Measurements from ENCODE around the gene FAAH.

The FAAH gene

GRCh38 chr1:46432781-46433327 is 38.7 kb downstream of the FAAH start:
- TF ChIP-seq POLR2A (IDR thresholded peaks at IDR 0.05; ENCODE audit: extremely low read depth, insufficient read length), result no peak
- no peak for TF ChIP-seq CTCF (IDR thresholded peaks at IDR 0.05; ENCODE audit: low read depth, low read length)
- no peak for TF ChIP-seq MAX (IDR thresholded peaks at IDR 0.05; ENCODE audit: low read depth, low read length)
- no peak for DNase-seq (ENCODE audit: low read depth)
- H3K4me3 ChIP-seq (ENCODE audit: low read depth, low read length), result no peak overlapping the region

GRCh38 chr1:46434358-46434757 is 40.2 kb downstream of the FAAH start:
- TF ChIP-seq MYC (IDR thresholded peaks at IDR 0.05; ENCODE audit: low read depth, low read length) (no peak), POLR2A (IDR thresholded peaks at IDR 0.05; ENCODE audit: extremely low read depth, insufficient read length) (no peak), CTCF (IDR thresholded peaks at IDR 0.05; ENCODE audit: low read depth, low read length) (no peak), MAX (IDR thresholded peaks at IDR 0.05; ENCODE audit: low read depth, low read length) (no peak)
- no peak overlapping the region for H3K4me3 ChIP-seq (ENCODE audit: low read depth, low read length)
- no peak for DNase-seq (ENCODE audit: low read depth)

- TF ChIP-seq MAX (IDR thresholded peaks at IDR 0.05; ENCODE audit: low read depth, low read length), result no peak
- no peak for TF ChIP-seq CTCF (IDR thresholded peaks at IDR 0.05; ENCODE audit: low read depth, low read length)
- no peak for TF ChIP-seq POLR2A (IDR thresholded peaks at IDR 0.05; ENCODE audit: extremely low read depth, insufficient read length)
- no peak for TF ChIP-seq MYC (IDR thresholded peaks at IDR 0.05; ENCODE audit: low read depth, low read length)
- no peak overlapping the region for H3K4me3 ChIP-seq (ENCODE audit: low read depth, low read length)
- DNase-seq (ENCODE audit: low read depth), result no peak
Observed at GRCh38 chr1:46436844-46437243, 42.7 kb downstream of the FAAH start.

- H3K4me3 ChIP-seq (ENCODE audit: low read depth, low read length), result no peak overlapping the region
- peak; percentile 22 for DNase-seq (ENCODE audit: low read depth)
- TF ChIP-seq CTCF (IDR thresholded peaks at IDR 0.05; ENCODE audit: low read depth, low read length) (no peak), POLR2A (IDR thresholded peaks at IDR 0.05; ENCODE audit: extremely low read depth, insufficient read length) (no peak), MAX (IDR thresholded peaks at IDR 0.05; ENCODE audit: low read depth, low read length) (no peak)
Observed at GRCh38 chr1:46437723-46438122, 43.6 kb downstream of the FAAH start.

- no peak overlapping the region for H3K4me3 ChIP-seq (ENCODE audit: low read depth, low read length)
- TF ChIP-seq CTCF (IDR thresholded peaks at IDR 0.05; ENCODE audit: low read depth, low read length) (no peak), POLR2A (IDR thresholded peaks at IDR 0.05; ENCODE audit: extremely low read depth, insufficient read length) (no peak), MYC (IDR thresholded peaks at IDR 0.05; ENCODE audit: low read depth, low read length) (no peak), MAX (IDR thresholded peaks at IDR 0.05; ENCODE audit: low read depth, low read length) (no peak)
Observed at GRCh38 chr1:46438346-46438745, 44.2 kb downstream of the FAAH start.

GRCh38 chr1:46440478-46440877 is 46.4 kb downstream of the FAAH start:
- no peak for TF ChIP-seq MAX (IDR thresholded peaks at IDR 0.05; ENCODE audit: low read depth, low read length)
- no peak for TF ChIP-seq CTCF (IDR thresholded peaks at IDR 0.05; ENCODE audit: low read depth, low read length)
- TF ChIP-seq MYC (IDR thresholded peaks at IDR 0.05; ENCODE audit: low read depth, low read length), result no peak
- TF ChIP-seq POLR2A (IDR thresholded peaks at IDR 0.05; ENCODE audit: extremely low read depth, insufficient read length), result no peak
- no peak for DNase-seq (ENCODE audit: low read depth)
- H3K4me3 ChIP-seq (ENCODE audit: low read depth, low read length), result no peak overlapping the region

More at GRCh38 chr1:46438346-46438745, 44.2 kb downstream of the FAAH start:
- no peak for DNase-seq (ENCODE audit: low read depth)
